Measurements from ENCODE around the gene DCAF17. TPM values are rescaled to one million over a fixed set of nuclear protein-coding genes. Genes with fewer than 3 reads are reported as not detected.

DCAF17 gene
- total RNA-seq, 1 donor from 2014 or later: 22.4 TPM

DNA sequence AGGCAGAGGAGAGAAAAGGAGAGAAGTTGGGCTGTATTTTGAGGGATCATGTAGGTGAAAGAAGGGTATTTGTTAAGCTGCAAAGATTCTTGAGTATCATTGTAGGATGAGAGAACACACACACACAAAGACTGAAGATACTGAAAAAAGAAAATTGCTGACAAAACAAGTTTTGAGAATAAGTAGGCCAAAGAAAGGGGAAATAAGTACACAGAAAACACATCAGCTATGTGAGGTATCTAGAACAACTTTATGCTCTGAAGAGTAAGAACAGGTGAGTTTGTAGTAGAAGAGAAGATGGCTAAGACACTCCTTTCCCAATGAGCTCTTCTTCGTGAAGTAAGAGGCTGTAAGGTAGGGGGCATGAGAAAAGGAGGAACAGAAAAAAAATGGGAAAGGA is 28.5 kb upstream of the DCAF17 start:
- H3K36me3 Mint-ChIP-seq (ENCODE audit: low read depth): peaks cover 19% of the 10 kb centered on the region
- H3K4me3 Mint-ChIP-seq: no peak overlapping the region
- H3K27me3 Mint-ChIP-seq (ENCODE audit: low read depth): no peaks in the 10 kb centered on the region
- DNase-seq (ENCODE audit: low read depth, low spot score): no peak
- TF ChIP-seq, protein P1, sequence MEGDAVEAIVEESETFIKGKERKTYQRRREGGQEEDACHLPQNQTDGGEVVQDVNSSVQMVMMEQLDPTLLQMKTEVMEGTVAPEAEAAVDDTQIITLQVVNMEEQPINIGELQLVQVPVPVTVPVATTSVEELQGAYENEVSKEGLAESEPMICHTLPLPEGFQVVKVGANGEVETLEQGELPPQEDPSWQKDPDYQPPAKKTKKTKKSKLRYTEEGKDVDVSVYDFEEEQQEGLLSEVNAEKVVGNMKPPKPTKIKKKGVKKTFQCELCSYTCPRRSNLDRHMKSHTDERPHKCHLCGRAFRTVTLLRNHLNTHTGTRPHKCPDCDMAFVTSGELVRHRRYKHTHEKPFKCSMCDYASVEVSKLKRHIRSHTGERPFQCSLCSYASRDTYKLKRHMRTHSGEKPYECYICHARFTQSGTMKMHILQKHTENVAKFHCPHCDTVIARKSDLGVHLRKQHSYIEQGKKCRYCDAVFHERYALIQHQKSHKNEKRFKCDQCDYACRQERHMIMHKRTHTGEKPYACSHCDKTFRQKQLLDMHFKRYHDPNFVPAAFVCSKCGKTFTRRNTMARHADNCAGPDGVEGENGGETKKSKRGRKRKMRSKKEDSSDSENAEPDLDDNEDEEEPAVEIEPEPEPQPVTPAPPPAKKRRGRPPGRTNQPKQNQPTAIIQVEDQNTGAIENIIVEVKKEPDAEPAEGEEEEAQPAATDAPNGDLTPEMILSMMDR (conservative IDR thresholded peaks at IDR 0.05): no peak
- no peak overlapping the region for H3K27ac Mint-ChIP-seq (ENCODE audit: unreplicated experiment)
- H3K4me1 Mint-ChIP-seq: peaks cover 14% of the 10 kb centered on the region
- peaks cover 7% of the 10 kb centered on the region for H3K9me3 Mint-ChIP-seq

DNA sequence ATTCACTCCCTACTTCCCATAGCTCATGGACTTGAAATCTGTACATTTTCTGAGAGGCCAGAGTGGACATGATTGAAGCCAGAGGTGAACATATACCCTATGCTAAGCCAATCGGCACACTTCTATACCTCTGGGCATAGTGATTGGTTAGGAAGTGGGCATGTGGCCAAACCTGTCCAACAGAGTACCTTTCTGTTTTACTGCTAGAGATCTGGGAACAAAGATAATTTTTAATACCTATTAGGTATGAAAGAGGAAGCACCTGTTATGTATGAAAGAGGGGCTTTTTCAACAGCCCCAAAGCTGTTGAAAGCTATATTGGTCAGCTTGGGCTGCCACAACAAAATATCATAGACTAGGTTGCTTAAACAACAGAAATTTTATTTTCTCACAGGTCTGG is 28.0 kb upstream of the DCAF17 start:
- DNase-seq (ENCODE audit: low read depth, low spot score): no peak
- peaks cover 16% of the 10 kb centered on the region for H3K36me3 Mint-ChIP-seq (ENCODE audit: low read depth)
- TF ChIP-seq, protein P1 (conservative IDR thresholded peaks at IDR 0.05): no peak

DNA sequence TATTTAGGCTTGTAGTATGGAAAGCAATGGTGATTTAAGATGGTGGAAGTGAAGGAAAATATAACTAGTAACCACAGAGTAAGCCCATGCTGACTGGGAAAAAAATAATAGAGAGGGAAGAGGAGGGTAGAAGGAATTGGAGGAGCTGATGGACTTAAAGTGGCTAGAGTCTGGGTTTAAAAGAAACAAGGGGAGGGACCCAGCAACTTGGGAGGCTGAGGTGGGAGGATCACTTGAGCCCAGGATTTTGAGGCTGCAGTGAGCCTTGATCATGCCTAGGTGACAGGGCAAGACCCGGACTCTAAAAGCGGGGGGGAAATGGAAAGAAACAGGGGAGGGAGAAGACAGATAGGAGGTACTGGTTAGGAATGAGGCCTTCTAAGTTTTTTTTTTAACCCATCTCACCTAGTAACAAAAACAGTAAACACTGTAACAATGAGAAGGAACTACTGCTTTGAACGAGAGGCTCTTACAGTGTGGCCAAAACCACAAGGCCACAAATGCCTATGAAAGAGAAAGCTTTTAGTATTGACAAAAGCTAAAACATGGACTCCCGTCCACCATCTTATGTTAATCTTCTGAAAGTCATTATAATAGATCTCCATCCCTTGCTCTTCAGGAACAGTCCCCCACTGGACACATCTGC is 26.9 kb upstream of the DCAF17 start:
- TF ChIP-seq, protein P1 (conservative IDR thresholded peaks at IDR 0.05): no peak
- DNase-seq (ENCODE audit: low read depth, low spot score): no peak

More for the DNA sequence above, 28.0 kb upstream of the DCAF17 start:
- no peak overlapping the region for H3K27ac Mint-ChIP-seq (ENCODE audit: unreplicated experiment)
- no peaks in the 10 kb centered on the region for H3K27me3 Mint-ChIP-seq (ENCODE audit: low read depth)
- H3K9me3 Mint-ChIP-seq: peaks cover 7% of the 10 kb centered on the region
- peaks cover 14% of the 10 kb centered on the region for H3K4me1 Mint-ChIP-seq
- H3K4me3 Mint-ChIP-seq: no peak overlapping the region

DNA sequence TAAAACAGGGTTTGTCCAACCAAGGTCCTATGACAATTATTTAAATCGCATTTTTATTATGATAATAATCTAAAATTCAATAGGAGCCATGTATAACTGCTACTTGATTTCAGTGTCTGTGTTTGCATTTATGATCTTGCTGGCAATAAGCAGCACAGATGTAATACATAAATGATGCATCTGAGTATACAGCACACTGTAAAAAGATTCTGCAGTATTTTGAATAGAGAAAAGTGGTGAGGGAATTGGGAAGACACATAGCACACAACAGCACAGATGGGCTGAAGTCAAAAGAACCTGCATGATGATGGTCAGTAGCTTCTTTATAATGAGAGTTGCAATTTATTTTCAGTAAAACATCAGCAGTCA is 26.4 kb upstream of the DCAF17 start:
- H3K36me3 Mint-ChIP-seq (ENCODE audit: low read depth): peaks cover 10% of the 10 kb centered on the region
- peaks cover 14% of the 10 kb centered on the region for H3K4me1 Mint-ChIP-seq
- H3K4me3 Mint-ChIP-seq: no peak overlapping the region
- DNase-seq (ENCODE audit: low read depth, low spot score): no peak
- TF ChIP-seq, protein P1 (conservative IDR thresholded peaks at IDR 0.05): no peak
- H3K9me3 Mint-ChIP-seq: peaks cover 2% of the 10 kb centered on the region
- no peak overlapping the region for H3K27ac Mint-ChIP-seq (ENCODE audit: unreplicated experiment)
- no peaks in the 10 kb centered on the region for H3K27me3 Mint-ChIP-seq (ENCODE audit: low read depth)

More for the DNA sequence above, 26.9 kb upstream of the DCAF17 start:
- H3K4me1 Mint-ChIP-seq: peaks cover 14% of the 10 kb centered on the region
- H3K27me3 Mint-ChIP-seq (ENCODE audit: low read depth): no peaks in the 10 kb centered on the region
- peaks cover 3% of the 10 kb centered on the region for H3K9me3 Mint-ChIP-seq
- peaks cover 10% of the 10 kb centered on the region for H3K36me3 Mint-ChIP-seq (ENCODE audit: low read depth)
- H3K4me3 Mint-ChIP-seq: no peak overlapping the region
- H3K27ac Mint-ChIP-seq (ENCODE audit: unreplicated experiment): no peak overlapping the region

DNA sequence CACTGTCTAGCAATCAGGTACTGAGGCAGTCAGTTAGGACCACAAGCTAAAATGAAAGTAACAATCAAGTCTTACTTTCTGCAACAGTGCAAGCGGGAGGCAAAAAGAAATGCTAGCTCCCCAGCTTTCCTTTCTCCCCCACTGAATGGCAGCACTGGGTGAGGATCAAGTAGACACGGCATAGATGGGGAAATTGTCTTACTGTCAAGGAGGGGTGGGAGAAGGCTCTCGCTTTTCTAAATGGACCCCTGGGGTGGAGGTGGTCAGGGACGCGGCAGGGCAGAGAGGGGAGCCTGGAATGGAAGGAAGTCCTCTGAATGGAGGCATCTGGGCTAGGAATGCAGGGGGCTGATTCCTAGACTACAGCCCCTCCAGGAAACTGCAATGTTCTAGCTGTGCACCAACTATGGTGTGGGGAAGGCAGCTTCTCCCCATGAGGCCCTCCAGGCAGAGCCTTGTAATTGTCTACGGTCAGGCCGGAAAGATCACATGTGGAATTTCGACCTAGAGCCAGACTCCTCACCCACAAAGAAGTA is 24.5 kb upstream of the DCAF17 start:
- no peaks in the 10 kb centered on the region for H3K9me3 Mint-ChIP-seq
- H3K4me3 Mint-ChIP-seq: no peak overlapping the region
- H3K4me1 Mint-ChIP-seq: peaks cover 14% of the 10 kb centered on the region

More for the DNA sequence above, 24.5 kb upstream of the DCAF17 start:
- TF ChIP-seq, protein P1 (conservative IDR thresholded peaks at IDR 0.05): no peak
- Mint-ChIP-seq H3K27me3 (ENCODE audit: low read depth) (no peaks in the 10 kb centered on the region), H3K27ac (ENCODE audit: unreplicated experiment) (peak overlapping the region; percentile 53), H3K36me3 (ENCODE audit: low read depth) (peaks cover 2% of the 10 kb centered on the region)
- no peak for DNase-seq (ENCODE audit: low read depth, low spot score)

Measured in neural crest cell (in vitro differentiated cells).